H9 (cell line): ENCODE measurements around the gene MIS12. TPM values are rescaled to one million over a fixed set of nuclear protein-coding genes. Genes with fewer than 3 reads are reported as not detected.

ENCODE experiments used
- DNase-seq: peaks from one replicate; pipeline ENCODE4 v3.0.0-alpha.2; 2017
- H2AFZ ChIP-seq: one replicate; pipeline ENCODE4 v1.6.1; 2013; ENCODE audit warnings: mild to moderate bottlenecking, low read length, control low read depth, moderate library complexity
- H2AK5ac ChIP-seq: 2 replicates; pipeline ENCODE4 v1.6.1; 2013; ENCODE audit warnings: low read length, control low read depth, mixed read lengths; ENCODE audit not compliant: insufficient read length
- H2BK120ac ChIP-seq: one replicate; pipeline ENCODE4 v1.6.1; 2013; ENCODE audit warnings: low read depth, mild to moderate bottlenecking, low read length, control low read depth, inconsistent platforms; ENCODE audit not compliant: poor library complexity, severe bottlenecking
- H2BK12ac ChIP-seq: 2 replicates; pipeline ENCODE4 v1.6.1; 2013; ENCODE audit warnings: low read length, control low read depth, mixed read lengths, low read depth; ENCODE audit not compliant: insufficient read length
- H2BK15ac ChIP-seq: 2 replicates; pipeline ENCODE4 v1.6.1; 2013; ENCODE audit warnings: low read depth, low read length, control low read depth
- H2BK20ac ChIP-seq: one replicate; pipeline ENCODE4 v1.6.1; 2013; ENCODE audit warnings: low read depth, mild to moderate bottlenecking, low read length, control low read depth, inconsistent platforms; ENCODE audit not compliant: poor library complexity, severe bottlenecking
- H2BK5ac ChIP-seq: 2 replicates; pipeline ENCODE4 v1.6.1; 2013; ENCODE audit warnings: low read length, control low read depth, mixed read lengths; ENCODE audit not compliant: insufficient read length
- H3K14ac ChIP-seq: 2 replicates; pipeline ENCODE4 v1.6.1; 2013; ENCODE audit warnings: low read length, control low read depth; ENCODE audit not compliant: insufficient read depth
- H3K18ac ChIP-seq: 2 replicates; pipeline ENCODE4 v1.6.1; 2013; ENCODE audit warnings: low read depth, mild to moderate bottlenecking, mixed read lengths, low read length, control low read depth; ENCODE audit not compliant: insufficient read length
- H3K23ac ChIP-seq: 2 replicates; pipeline ENCODE4 v1.6.1; 2013; ENCODE audit warnings: low read length, control low read depth, mixed read lengths, low read depth; ENCODE audit not compliant: insufficient read length
- H3K23me2 ChIP-seq: 2 replicates; pipeline ENCODE4 v1.6.1; 2013; ENCODE audit warnings: low read depth, mild to moderate bottlenecking, mixed read lengths, low read length, control low read depth; ENCODE audit not compliant: insufficient read length, poor library complexity, severe bottlenecking
- H3K27ac ChIP-seq: 2 replicates; pipeline ENCODE4 v1.5.1; 2013; ENCODE audit warnings: low read length, control low read depth, mixed read lengths, low read depth; ENCODE audit not compliant: insufficient read length
- H3K27me3 ChIP-seq: 2 replicates; pipeline ENCODE4 v1.6.1; 2013; ENCODE audit warnings: low read length, control low read depth, inconsistent platforms; ENCODE audit not compliant: insufficient read depth
- H3K4ac ChIP-seq: 2 replicates; pipeline ENCODE4 v1.6.1; 2013; ENCODE audit warnings: low read depth, mild to moderate bottlenecking, control low read depth, inconsistent platforms, low read length, moderate library complexity
- H3K4me1 ChIP-seq: 2 replicates; pipeline ENCODE4 v1.6.1; 2013; ENCODE audit warnings: low read length, control low read depth, inconsistent platforms; ENCODE audit not compliant: insufficient read depth
- H3K4me2 ChIP-seq: 2 replicates; pipeline ENCODE4 v1.6.1; 2013; ENCODE audit warnings: low read length, control low read depth, mixed read lengths; ENCODE audit not compliant: insufficient read length, insufficient read depth
- H3K56ac ChIP-seq: 2 replicates; pipeline ENCODE4 v1.6.1; 2013; ENCODE audit warnings: low read depth, mild to moderate bottlenecking, mixed read lengths, low read length, control low read depth; ENCODE audit not compliant: insufficient read length
- H3K79me1 ChIP-seq: 2 replicates; pipeline ENCODE4 v1.6.1; 2013; ENCODE audit warnings: low read depth, mild to moderate bottlenecking, moderate library complexity, low read length, control low read depth, inconsistent platforms; ENCODE audit not compliant: insufficient read depth, poor library complexity, severe bottlenecking
- H3K79me2 ChIP-seq: 2 replicates; pipeline ENCODE4 v1.6.1; 2013; ENCODE audit warnings: low read length, control low read depth, inconsistent platforms; ENCODE audit not compliant: insufficient read depth
- H3K9ac ChIP-seq: 2 replicates; pipeline ENCODE4 v1.6.1; 2013; ENCODE audit warnings: low read length, control low read depth, mixed read lengths; ENCODE audit not compliant: insufficient read length; ENCODE audit errors: extremely low read depth
- H3K9me3 ChIP-seq: one replicate; pipeline ENCODE4 v1.6.1; 2013; ENCODE audit warnings: low read depth, low read length, inconsistent platforms; ENCODE audit not compliant: control insufficient read depth
- H3T11ph ChIP-seq: one replicate; pipeline ENCODE4 v1.6.1; 2013; ENCODE audit warnings: mild to moderate bottlenecking, low read length, control low read depth, inconsistent platforms
- H4K20me1 ChIP-seq: one replicate; pipeline ENCODE4 v1.6.1; 2013; ENCODE audit not compliant: control insufficient read depth, insufficient read length, insufficient read depth
- H4K5ac ChIP-seq: 2 replicates; pipeline ENCODE4 v1.6.1; 2013; ENCODE audit warnings: low read depth, mild to moderate bottlenecking, mixed read lengths, low read length, control low read depth; ENCODE audit not compliant: insufficient read length
- H4K8ac ChIP-seq: replicated peaks from 2 replicates; pipeline ENCODE4 v1.6.1; 2013; ENCODE audit warnings: low read length, control low read depth, mixed read lengths, low read depth; ENCODE audit not compliant: insufficient read length
- H4K91ac ChIP-seq: 2 replicates; pipeline ENCODE4 v1.6.1; 2013; ENCODE audit warnings: low read depth, mild to moderate bottlenecking, moderate library complexity, mixed read lengths, low read length, control low read depth; ENCODE audit not compliant: insufficient read length
- H3K27ac Mint-ChIP-seq, 3 experiments: 2 replicates in 2 of 3; 3 replicates in 1 of 3; pipeline ENCODE4 v1.8.0; 2020 to 2021; ENCODE audit warnings: mixed read lengths in 3 of 3, mild to moderate bottlenecking in 1 of 3, moderate library complexity in 1 of 3
- H3K27me3 Mint-ChIP-seq: 2 replicates; pipeline ENCODE4 v1.8.0; 2021; ENCODE audit warnings: low read depth, mild to moderate bottlenecking, moderate library complexity, mixed read lengths
- H3K36me3 Mint-ChIP-seq, 3 experiments: 2 replicates in 2 of 3; 3 replicates in 1 of 3; pipeline ENCODE4 v1.8.0; 2020 to 2021; ENCODE audit warnings: low read depth in 3 of 3, mixed read lengths in 3 of 3; ENCODE audit not compliant: insufficient read depth in 1 of 3
- H3K4me1 Mint-ChIP-seq, 2 experiments: 2 replicates each; pipeline ENCODE4 v1.8.0; 2020; ENCODE audit warnings: mixed read lengths in 2 of 2
- H3K4me3 Mint-ChIP-seq, 2 experiments: 2 replicates in 1 of 2; 3 replicates in 1 of 2; pipeline ENCODE4 v1.8.0; 2020 to 2021; ENCODE audit warnings: mild to moderate bottlenecking in 2 of 2, mixed read lengths in 2 of 2, moderate library complexity in 1 of 2
- H3K9me3 Mint-ChIP-seq, 2 experiments: 2 replicates in 1 of 2; 3 replicates in 1 of 2; pipeline ENCODE4 v1.8.0; 2020; ENCODE audit warnings: mild to moderate bottlenecking in 2 of 2, mixed read lengths in 2 of 2, moderate library complexity in 1 of 2
- WGBS: extraction: QIAGEN DNeasy Blood & Tissue Kit; methylation state at CpG from one replicate; pipeline ENCODE4 v1.1.7; 2013; ENCODE audit warnings: missing lambda C conversion rate, low lambda C conversion rate, mixed read lengths; ENCODE audit not compliant: insufficient read length; ENCODE audit errors: extremely low coverage; 5-methylcytosine and 5-hydroxymethylcytosine counted together
- total RNA-seq: library from RNA; stranded (reverse); gene quantifications from 2 replicates; pipeline ENCODE4 v1.2.1, GENCODE V29; 2021
- TF ChIP-seq, protein P1 (sequence below): fragments of 200-600 bp; sonication (generic); conservative IDR thresholded peaks from 3 replicates; pipeline ENCODE4 v1.8.0; 2021; ENCODE audit warnings: antibody characterized with exemption, mild to moderate bottlenecking

MIS12 gene
- total RNA-seq, 1 experiment from 2014 or later, result 30.7 TPM

DNA sequence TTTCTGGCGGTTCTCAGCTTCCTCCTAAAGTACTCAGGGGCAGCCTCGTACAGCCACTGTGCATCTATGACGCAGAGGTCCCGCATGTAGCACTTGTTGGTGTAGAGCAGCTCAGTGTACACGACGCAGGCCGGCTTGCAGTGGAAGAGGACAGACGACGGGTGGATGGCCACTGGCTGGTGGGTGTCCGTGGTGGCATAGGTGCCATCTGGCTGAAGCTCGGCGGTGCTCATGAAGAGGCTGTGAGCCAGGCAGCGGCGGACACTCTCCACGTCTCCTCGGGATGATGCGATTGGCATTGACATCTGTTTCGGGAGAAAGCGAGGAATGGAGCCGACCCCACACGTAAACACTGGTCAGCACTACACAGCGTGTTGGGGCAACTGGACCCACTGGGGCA is 42.2 kb upstream of the MIS12 start:
- no peak overlapping the region for H2BK120ac ChIP-seq
- H2BK12ac ChIP-seq, result no peak overlapping the region
- no peak overlapping the region for H2BK20ac ChIP-seq
- no peak overlapping the region for H3K9ac ChIP-seq
- H2AFZ ChIP-seq, result no peak overlapping the region
- H3K4me1 ChIP-seq, result no peaks in the 10 kb centered on the region
- Mint-ChIP-seq H3K4me1 (peaks cover 7 to 10% of the 10 kb centered on the region in 2 experiments), H3K36me3 (peaks cover 39 to 68% (median 62%) of the 10 kb centered on the region in 3 experiments; a peak in 6 of 7 replicates), H3K9me3 (no peaks in the 10 kb centered on the region), H3K27me3 (no peaks in the 10 kb centered on the region), H3K4me3 (no peak overlapping the region), H3K27ac (no peak overlapping the region)
- H2AK5ac ChIP-seq, result no peak overlapping the region
- no peak overlapping the region for H4K91ac ChIP-seq
- no peaks in the 10 kb centered on the region for H3K79me1 ChIP-seq
- no peak overlapping the region for H3T11ph ChIP-seq
- H4K5ac ChIP-seq, result no peak overlapping the region
- no peak overlapping the region for H2BK5ac ChIP-seq
- H4K20me1 ChIP-seq, result no peaks in the 10 kb centered on the region
- H3K18ac ChIP-seq, result no peak overlapping the region
- no peaks in the 10 kb centered on the region for H3K79me2 ChIP-seq
- no peaks in the 10 kb centered on the region for H3K27me3 ChIP-seq
- DNase-seq, result no peak
- no peak overlapping the region for H2BK15ac ChIP-seq
- no peak overlapping the region for H3K14ac ChIP-seq
- no peak overlapping the region for H4K8ac ChIP-seq
- H3K9me3 ChIP-seq, result no peaks in the 10 kb centered on the region
- no CpG with 5 or more reads among the region's 22 CpGs for WGBS
- H3K56ac ChIP-seq, result no peak overlapping the region
- no peak overlapping the region for H3K27ac ChIP-seq
- H3K4me2 ChIP-seq, result no peak overlapping the region
- no peaks in the 10 kb centered on the region for H3K23me2 ChIP-seq
- no peak overlapping the region for H3K4ac ChIP-seq
- no peak overlapping the region for H3K23ac ChIP-seq
- TF ChIP-seq, protein P1, sequence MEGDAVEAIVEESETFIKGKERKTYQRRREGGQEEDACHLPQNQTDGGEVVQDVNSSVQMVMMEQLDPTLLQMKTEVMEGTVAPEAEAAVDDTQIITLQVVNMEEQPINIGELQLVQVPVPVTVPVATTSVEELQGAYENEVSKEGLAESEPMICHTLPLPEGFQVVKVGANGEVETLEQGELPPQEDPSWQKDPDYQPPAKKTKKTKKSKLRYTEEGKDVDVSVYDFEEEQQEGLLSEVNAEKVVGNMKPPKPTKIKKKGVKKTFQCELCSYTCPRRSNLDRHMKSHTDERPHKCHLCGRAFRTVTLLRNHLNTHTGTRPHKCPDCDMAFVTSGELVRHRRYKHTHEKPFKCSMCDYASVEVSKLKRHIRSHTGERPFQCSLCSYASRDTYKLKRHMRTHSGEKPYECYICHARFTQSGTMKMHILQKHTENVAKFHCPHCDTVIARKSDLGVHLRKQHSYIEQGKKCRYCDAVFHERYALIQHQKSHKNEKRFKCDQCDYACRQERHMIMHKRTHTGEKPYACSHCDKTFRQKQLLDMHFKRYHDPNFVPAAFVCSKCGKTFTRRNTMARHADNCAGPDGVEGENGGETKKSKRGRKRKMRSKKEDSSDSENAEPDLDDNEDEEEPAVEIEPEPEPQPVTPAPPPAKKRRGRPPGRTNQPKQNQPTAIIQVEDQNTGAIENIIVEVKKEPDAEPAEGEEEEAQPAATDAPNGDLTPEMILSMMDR, result no peak
